ENCODE results near the gene PRPS2.

PRPS2 gene

GRCh38 chrX:12814420-12814819, 23.2 kb downstream of the PRPS2 start:
- DNase-seq (ENCODE audit: low read depth): no peak

- no peak for DNase-seq (ENCODE audit: low read depth)
These were observed 26.3 kb downstream of the PRPS2 start for GRCh38 chrX:12817528-12817927.

DNA sequence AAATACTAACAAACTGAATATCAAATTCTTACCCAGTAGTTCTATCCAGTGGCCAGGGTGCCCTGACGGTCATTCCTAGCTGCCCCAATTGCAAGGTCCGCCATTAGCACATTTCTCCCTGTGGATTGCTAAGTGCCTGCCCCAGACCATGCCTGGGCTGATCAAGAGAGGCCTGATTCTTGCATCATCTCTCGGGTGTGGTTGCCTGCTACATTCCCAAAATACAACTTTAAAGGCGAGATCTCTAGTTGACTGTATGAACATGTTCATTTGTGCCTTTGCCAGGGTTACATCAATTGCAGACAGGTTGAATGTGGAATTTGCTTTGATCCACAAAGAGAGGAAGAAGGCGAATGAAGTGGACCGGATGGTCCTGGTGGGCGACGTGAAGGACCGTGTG, 28.0 kb downstream of the PRPS2 start:
- DNase-seq (ENCODE audit: low read depth): no peak

GRCh38 chrX:12820737-12821136, 29.5 kb downstream of the PRPS2 start:
- no peak for DNase-seq (ENCODE audit: low read depth)

GRCh38 chrX:12824944-12825343, 33.7 kb downstream of the PRPS2 start:
- no peak for DNase-seq (ENCODE audit: low read depth)

- no peak for DNase-seq (ENCODE audit: low read depth)
These were observed 34.6 kb downstream of the PRPS2 start for GRCh38 chrX:12825801-12826200.

- no peak for DNase-seq (ENCODE audit: low read depth)
These were observed 52.0 kb downstream of the PRPS2 start for GRCh38 chrX:12843061-12843667.

- no peak for DNase-seq (ENCODE audit: low read depth)
These were observed 52.6 kb downstream of the PRPS2 start for GRCh38 chrX:12843668-12844279.

- no peak for DNase-seq (ENCODE audit: low read depth)
These were observed 53.1 kb downstream of the PRPS2 start for GRCh38 chrX:12844319-12844718.

- DNase-seq (ENCODE audit: low read depth): no peak
These were observed 74.1 kb downstream of the PRPS2 start for GRCh38 chrX:12865359-12865758.

- no peak for DNase-seq (ENCODE audit: low read depth)
These were observed 75.5 kb downstream of the PRPS2 start, which contains the start of gene TLR7 for GRCh38 chrX:12866451-12867377. TSS of gene TLR7 (plus strand) at chrX:12867072. CDS start at chrX:12867579, 507 bp downstream.

DNA sequence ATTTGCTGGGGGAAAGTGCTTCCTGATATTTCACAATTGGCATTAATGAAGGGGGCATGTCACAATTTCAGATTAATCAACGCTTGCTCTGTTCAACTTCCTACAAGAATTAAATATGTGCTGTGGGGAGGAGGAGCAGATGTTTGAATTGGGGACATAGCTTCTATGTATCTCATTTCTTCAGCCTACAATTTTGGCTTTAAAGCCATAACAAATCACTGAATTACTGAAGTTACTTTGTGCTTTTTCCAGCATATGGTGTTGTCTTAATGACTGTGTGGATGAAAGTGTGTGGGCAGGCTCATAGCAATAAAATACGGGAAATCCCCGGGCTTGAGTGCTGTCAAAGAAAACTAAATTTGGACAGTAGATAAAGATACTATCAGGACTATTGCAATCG, 76.5 kb downstream of the PRPS2 start:
- no peak for DNase-seq (ENCODE audit: low read depth)

GRCh38 chrX:12868747-12869146, 77.5 kb downstream of the PRPS2 start:
- DNase-seq (ENCODE audit: low read depth): no peak

DNA sequence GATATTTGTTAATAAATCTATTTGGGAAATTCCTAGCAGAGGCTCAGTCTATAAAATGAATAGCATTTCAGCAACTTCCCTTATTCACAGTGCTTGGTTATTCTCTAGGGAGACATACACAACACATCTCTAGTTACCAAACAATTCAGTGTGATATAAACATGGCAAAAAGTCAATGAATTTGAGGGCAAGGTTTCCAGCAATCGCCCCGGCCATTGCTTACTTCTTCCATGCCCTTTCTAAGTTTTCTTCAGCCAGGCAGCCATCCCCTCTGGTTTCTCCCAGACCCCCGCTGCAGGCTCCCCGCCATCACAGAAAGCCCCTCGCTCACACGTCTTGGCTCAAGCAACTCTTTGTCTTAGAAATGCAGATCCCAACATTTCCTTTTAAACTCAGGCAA, 80.0 kb downstream of the PRPS2 start:
- DNase-seq (ENCODE audit: low read depth): no peak

- DNase-seq (ENCODE audit: low read depth): no peak
These were observed 81.5 kb downstream of the PRPS2 start for GRCh38 chrX:12872741-12873140.

Data from T-helper 22 cell (primary cell).